Liver (tissue), 9 donors: ENCODE measurements around the gene KCNT1. TPM values are rescaled to one million over a fixed set of nuclear protein-coding genes. Genes with fewer than 3 reads are reported as not detected.

Source experiments
- DNase-seq: peaks from one replicate; pipeline ENCODE4 v3.0.0-alpha.2; 2017; ENCODE audit warnings: low spot score
- H3K27ac ChIP-seq, 2 donors: one replicate each; pipeline ENCODE4 v1.7.0; 2013; ENCODE audit warnings: inconsistent platforms in 2 of 2, low read length in 2 of 2, control low read depth in 1 of 2, low read depth in 1 of 2, mild to moderate bottlenecking in 1 of 2
- H3K27me3 ChIP-seq, 4 donors: one replicate each; pipeline versions ENCODE4 v1.6.1 to v1.7.0; 2013; ENCODE audit warnings: low read length in 3 of 4, inconsistent platforms in 1 of 4, mild to moderate bottlenecking in 1 of 4, moderate library complexity in 1 of 4; ENCODE audit not compliant: control insufficient read depth in 4 of 4, insufficient read depth in 4 of 4
- H3K36me3 ChIP-seq, 4 donors: one replicate each; pipeline versions ENCODE4 v1.6.1 to v1.7.0; 2013; ENCODE audit warnings: low read length in 3 of 4, mild to moderate bottlenecking in 3 of 4, low read depth in 1 of 4, moderate library complexity in 1 of 4; ENCODE audit not compliant: control insufficient read depth in 4 of 4, insufficient read depth in 3 of 4
- H3K4me1 ChIP-seq, 4 donors: one replicate each; pipeline versions ENCODE4 v1.6.1 to v1.7.0; 2013; ENCODE audit warnings: low read length in 3 of 4, mild to moderate bottlenecking in 3 of 4, moderate library complexity in 1 of 4; ENCODE audit not compliant: control insufficient read depth in 4 of 4, insufficient read depth in 4 of 4
- H3K4me3 ChIP-seq, 3 donors: one replicate each; pipeline versions ENCODE4 v1.6.1 to v1.7.0; 2013; ENCODE audit warnings: low read length in 3 of 3, control low read depth in 1 of 3, low read depth in 1 of 3, mild to moderate bottlenecking in 1 of 3
- H3K9ac ChIP-seq, 2 donors: one replicate each; pipeline ENCODE4 v1.7.0; 2013; ENCODE audit warnings: low read length in 2 of 2, mild to moderate bottlenecking in 2 of 2, moderate library complexity in 2 of 2, control low read depth in 1 of 2, low read depth in 1 of 2
- H3K9me3 ChIP-seq, 4 donors: one replicate each; pipeline versions ENCODE4 v1.6.1 to v1.7.0; 2013; ENCODE audit warnings: low read length in 3 of 4; ENCODE audit not compliant: control insufficient read depth in 4 of 4
- CTCF ChIP-seq: fragments of 150-350 bp; IDR thresholded peaks from 2 replicates; pipeline ENCODE4 v1.5.1; 2017; ENCODE audit warnings: improper control_type of control experiment, low read depth, low read length; ENCODE audit not compliant: missing input control
- EGR1 ChIP-seq, 2 donors: IDR thresholded peaks; 2 replicates each; pipeline ENCODE4 v1.6.1; 2016 to 2018; ENCODE audit warnings: antibody characterized with exemption in 2 of 2, low read depth in 2 of 2
- FOXA1 ChIP-seq: IDR thresholded peaks from 2 replicates; pipeline ENCODE4 v1.6.1; 2016; ENCODE audit warnings: antibody characterized with exemption
- HNF4A ChIP-seq, 2 donors: conservative IDR thresholded peaks; 2 replicates each; pipeline ENCODE4 v1.6.1; 2016; ENCODE audit warnings: antibody characterized with exemption in 2 of 2, mild to moderate bottlenecking in 2 of 2
- HNF4G ChIP-seq: IDR thresholded peaks from 2 replicates; pipeline ENCODE4 v1.6.1; 2016; ENCODE audit warnings: antibody characterized with exemption
- JUND ChIP-seq, 2 donors: IDR thresholded peaks; 2 replicates each; pipeline ENCODE4 v1.6.1; 2016; ENCODE audit warnings: antibody characterized with exemption in 2 of 2
- MAX ChIP-seq: IDR thresholded peaks from 2 replicates; pipeline ENCODE4 v1.6.1; 2016; ENCODE audit warnings: antibody characterized with exemption
- NR2F2 ChIP-seq: IDR thresholded peaks from 2 replicates; pipeline ENCODE4 v1.6.1; 2016; ENCODE audit warnings: antibody characterized with exemption
- REST ChIP-seq: IDR thresholded peaks from 2 replicates; pipeline ENCODE4 v1.6.1; 2016; ENCODE audit warnings: antibody characterized with exemption, mild to moderate bottlenecking
- RXRA ChIP-seq, 2 donors: IDR thresholded peaks; 2 replicates each; pipeline ENCODE4 v1.6.1; 2017 to 2018; ENCODE audit warnings: antibody characterized with exemption in 2 of 2, mild to moderate bottlenecking in 1 of 2
- TAF1 ChIP-seq: conservative IDR thresholded peaks from 2 replicates; pipeline ENCODE4 v1.6.1; 2016; ENCODE audit warnings: antibody characterized with exemption, mild to moderate bottlenecking
- ZBTB33 ChIP-seq: IDR thresholded peaks from 2 replicates; pipeline ENCODE4 v1.6.1; 2016; ENCODE audit warnings: antibody characterized with exemption
- WGBS: extraction: QIAGEN DNeasy Blood & Tissue Kit; methylation state at CpG from one replicate; pipeline ENCODE4 v1.1.7; 2013; 5-methylcytosine and 5-hydroxymethylcytosine counted together
- polyA plus RNA-seq, 2 donors: library from polyadenylated mRNA; stranded (reverse) in 1 of 2; unstranded in 1 of 2; fragments of 200-250 nt in 1 of 2; fragments of >200 nt in 1 of 2; fragmentation: Nextera tagmentation in 1 of 2; extraction: Ambion mirVana in 1 of 2; gene quantifications; one replicate each; pipeline versions ENCODE4 v1.2.1 to v1.2.3, GENCODE V29; 2013 to 2015
- total RNA-seq, 2 donors: library from RNA; depleted of rRNA; stranded (reverse); fragments of >200 nt; gene quantifications; one replicate each; pipeline ENCODE4 v1.2.3, GENCODE V29; 2014
- donor health status: healthy.
- donor health status: healthy.
- donor health status: healthy.
- donor health status: healthy.
- donor health status: healthy.

The KCNT1 gene
- total and polyA plus RNA-seq, 4 donors, result 0.08 TPM; not detected in 2

- Histone ChIP-seq H3K4me1 (no peaks in the 10 kb centered on the region), H3K9ac (no peak overlapping the region), H3K36me3 (no peaks in the 10 kb centered on the region), H3K4me3 (no peak overlapping the region), H3K27me3 (peaks cover 0 to 10% (median 6%) of the 10 kb centered on the region in 4 donors), H3K27ac (no peak overlapping the region), H3K9me3 (no peaks in the 10 kb centered on the region)
- TF ChIP-seq MAX (no peak), FOXA1 (no peak), JUND (IDR thresholded peaks at IDR 0.05) (no peak), NR2F2 (no peak), HNF4A (conservative IDR thresholded peaks at IDR 0.05) (no peak), ZBTB33 (no peak), CTCF (no peak), REST (no peak), EGR1 (IDR thresholded peaks at IDR 0.05; ENCODE audit: low read depth in 2 of 2) (no peak), RXRA (IDR thresholded peaks at IDR 0.05) (no peak)
- 59% methylated on average over 10 of the region's 10 CpGs for WGBS
- DNase-seq, result no peak
These were observed 9.9 kb downstream of the KCNT1 start for GRCh38 chr9:135711881-135712280.

- Histone ChIP-seq H3K4me1 (no peaks in the 10 kb centered on the region), H3K4me3 (no peak overlapping the region), H3K9ac (no peak overlapping the region), H3K27ac (no peak overlapping the region), H3K36me3 (no peaks in the 10 kb centered on the region), H3K27me3 (peaks cover 0 to 11% (median 6%) of the 10 kb centered on the region in 4 donors), H3K9me3 (no peaks in the 10 kb centered on the region)
- WGBS, result 46% methylated on average over 16 of the region's 16 CpGs
- no peak for DNase-seq
- TF ChIP-seq TAF1, result no peak
- TF ChIP-seq HNF4G, result no peak
- no peak for TF ChIP-seq EGR1 (IDR thresholded peaks at IDR 0.05; ENCODE audit: low read depth in 2 of 2)
- TF ChIP-seq JUND (IDR thresholded peaks at IDR 0.05), result no peak
- TF ChIP-seq FOXA1, result no peak
These were observed 10.8 kb downstream of the KCNT1 start for GRCh38 chr9:135712613-135713295.
